ENCODE results near the gene CEP85L.

DNA sequence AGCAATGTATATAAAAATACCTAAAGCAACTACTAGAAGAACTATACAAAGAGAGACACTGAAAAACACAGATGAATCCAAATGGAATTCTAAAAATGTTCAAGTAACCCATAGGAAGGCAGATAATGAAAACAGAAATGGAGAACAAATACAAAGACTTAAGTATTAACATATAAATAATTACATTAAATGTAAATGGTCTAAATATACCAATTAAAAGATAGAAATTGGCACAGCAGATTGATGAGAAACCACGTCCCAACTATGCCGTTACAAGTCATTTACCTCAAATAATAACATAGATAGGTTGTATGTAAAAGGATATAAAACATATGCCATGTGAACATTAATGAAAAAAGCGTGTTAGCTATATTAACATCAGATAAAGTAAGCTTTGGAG, 40.1 kb downstream of the CEP85L start:
- TF ChIP-seq, protein P1, sequence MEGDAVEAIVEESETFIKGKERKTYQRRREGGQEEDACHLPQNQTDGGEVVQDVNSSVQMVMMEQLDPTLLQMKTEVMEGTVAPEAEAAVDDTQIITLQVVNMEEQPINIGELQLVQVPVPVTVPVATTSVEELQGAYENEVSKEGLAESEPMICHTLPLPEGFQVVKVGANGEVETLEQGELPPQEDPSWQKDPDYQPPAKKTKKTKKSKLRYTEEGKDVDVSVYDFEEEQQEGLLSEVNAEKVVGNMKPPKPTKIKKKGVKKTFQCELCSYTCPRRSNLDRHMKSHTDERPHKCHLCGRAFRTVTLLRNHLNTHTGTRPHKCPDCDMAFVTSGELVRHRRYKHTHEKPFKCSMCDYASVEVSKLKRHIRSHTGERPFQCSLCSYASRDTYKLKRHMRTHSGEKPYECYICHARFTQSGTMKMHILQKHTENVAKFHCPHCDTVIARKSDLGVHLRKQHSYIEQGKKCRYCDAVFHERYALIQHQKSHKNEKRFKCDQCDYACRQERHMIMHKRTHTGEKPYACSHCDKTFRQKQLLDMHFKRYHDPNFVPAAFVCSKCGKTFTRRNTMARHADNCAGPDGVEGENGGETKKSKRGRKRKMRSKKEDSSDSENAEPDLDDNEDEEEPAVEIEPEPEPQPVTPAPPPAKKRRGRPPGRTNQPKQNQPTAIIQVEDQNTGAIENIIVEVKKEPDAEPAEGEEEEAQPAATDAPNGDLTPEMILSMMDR (IDR thresholded peaks at IDR 0.05): no peak
- TF ChIP-seq POLR2AphosphoS5 (IDR thresholded peaks at IDR 0.05): no peak
- TF ChIP-seq POLR2A (IDR thresholded peaks at IDR 0.05): no peak
- TF ChIP-seq EP300 (IDR thresholded peaks at IDR 0.05; ENCODE audit: low read depth): no peak

All from transverse colon (tissue), 4 donors.